LNCaP clone FGC (cell line): Measurements from ENCODE around the gene BCL11A.

Source experiments
- DNase-seq: peaks from one replicate; pipeline ENCODE4 v3.0.0-alpha.2; 2011; ENCODE audit warnings: low read depth
- H3K4me3 ChIP-seq: 2 replicates; pipeline ENCODE4 v1.5.1; 2011; ENCODE audit warnings: mild to moderate bottlenecking, low read depth, low read length, control low read depth
- TF ChIP-seq, protein P1 (sequence below): IDR thresholded peaks from 2 replicates; pipeline ENCODE4 v1.5.1; 2012; ENCODE audit warnings: mild to moderate bottlenecking; ENCODE audit not compliant: control insufficient read depth, insufficient read depth; ENCODE audit errors: extremely low read depth

Gene BCL11A

DNA sequence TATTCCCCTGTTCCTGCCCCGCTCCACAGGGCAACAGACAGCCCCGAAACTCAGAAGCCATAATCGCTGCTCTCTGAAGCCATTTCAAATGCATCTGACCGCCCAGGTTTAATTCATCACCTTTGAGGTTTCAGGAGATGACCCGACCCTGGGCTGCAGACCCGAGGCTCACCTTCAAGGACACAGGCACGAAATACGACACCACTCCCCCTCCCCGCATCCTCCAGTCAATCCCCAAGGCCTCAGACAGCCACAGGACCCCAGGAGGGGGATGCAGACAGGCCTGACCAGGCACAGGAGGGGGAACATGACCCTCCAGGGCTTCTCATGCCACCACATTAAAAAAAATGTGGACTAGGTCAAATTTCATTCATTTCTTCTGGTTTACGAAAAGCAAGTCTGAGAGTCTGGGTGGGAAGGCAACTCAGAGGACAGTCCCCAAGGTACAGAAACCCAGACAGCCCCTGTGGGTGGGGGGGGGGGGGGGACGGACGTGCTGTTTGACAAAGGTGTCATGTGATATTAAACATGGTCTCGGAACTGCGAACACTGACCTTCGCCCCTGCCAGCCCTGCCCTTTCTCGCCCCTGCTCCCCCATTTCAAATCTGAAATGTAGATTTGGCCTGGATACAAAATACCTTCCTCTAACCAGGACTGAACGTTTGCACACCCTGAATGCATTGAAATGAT, 142.9 kb downstream of the BCL11A start:
- TF ChIP-seq, protein P1, sequence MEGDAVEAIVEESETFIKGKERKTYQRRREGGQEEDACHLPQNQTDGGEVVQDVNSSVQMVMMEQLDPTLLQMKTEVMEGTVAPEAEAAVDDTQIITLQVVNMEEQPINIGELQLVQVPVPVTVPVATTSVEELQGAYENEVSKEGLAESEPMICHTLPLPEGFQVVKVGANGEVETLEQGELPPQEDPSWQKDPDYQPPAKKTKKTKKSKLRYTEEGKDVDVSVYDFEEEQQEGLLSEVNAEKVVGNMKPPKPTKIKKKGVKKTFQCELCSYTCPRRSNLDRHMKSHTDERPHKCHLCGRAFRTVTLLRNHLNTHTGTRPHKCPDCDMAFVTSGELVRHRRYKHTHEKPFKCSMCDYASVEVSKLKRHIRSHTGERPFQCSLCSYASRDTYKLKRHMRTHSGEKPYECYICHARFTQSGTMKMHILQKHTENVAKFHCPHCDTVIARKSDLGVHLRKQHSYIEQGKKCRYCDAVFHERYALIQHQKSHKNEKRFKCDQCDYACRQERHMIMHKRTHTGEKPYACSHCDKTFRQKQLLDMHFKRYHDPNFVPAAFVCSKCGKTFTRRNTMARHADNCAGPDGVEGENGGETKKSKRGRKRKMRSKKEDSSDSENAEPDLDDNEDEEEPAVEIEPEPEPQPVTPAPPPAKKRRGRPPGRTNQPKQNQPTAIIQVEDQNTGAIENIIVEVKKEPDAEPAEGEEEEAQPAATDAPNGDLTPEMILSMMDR, result no peak
- no peak for DNase-seq
- no peak overlapping the region for H3K4me3 ChIP-seq

DNA sequence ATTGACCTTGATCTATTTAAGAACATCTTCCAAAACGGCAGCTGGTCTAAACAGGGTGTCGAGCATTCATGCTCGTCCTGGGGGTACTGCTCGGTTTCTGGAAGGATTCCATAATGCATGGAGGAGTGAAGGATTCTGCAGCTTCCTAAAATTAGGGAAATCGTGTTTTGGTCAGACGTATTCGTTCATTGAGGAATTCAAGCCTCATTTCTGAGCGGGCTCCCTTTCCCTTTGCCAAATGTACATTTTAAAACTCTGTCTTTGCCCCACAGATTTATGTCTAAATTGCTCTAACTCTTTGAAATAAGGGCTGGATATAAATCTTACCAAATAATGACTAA, 144.0 kb downstream of the BCL11A start:
- no peak for DNase-seq
- H3K4me3 ChIP-seq, result no peak overlapping the region
- TF ChIP-seq, protein P1, result no peak

DNA sequence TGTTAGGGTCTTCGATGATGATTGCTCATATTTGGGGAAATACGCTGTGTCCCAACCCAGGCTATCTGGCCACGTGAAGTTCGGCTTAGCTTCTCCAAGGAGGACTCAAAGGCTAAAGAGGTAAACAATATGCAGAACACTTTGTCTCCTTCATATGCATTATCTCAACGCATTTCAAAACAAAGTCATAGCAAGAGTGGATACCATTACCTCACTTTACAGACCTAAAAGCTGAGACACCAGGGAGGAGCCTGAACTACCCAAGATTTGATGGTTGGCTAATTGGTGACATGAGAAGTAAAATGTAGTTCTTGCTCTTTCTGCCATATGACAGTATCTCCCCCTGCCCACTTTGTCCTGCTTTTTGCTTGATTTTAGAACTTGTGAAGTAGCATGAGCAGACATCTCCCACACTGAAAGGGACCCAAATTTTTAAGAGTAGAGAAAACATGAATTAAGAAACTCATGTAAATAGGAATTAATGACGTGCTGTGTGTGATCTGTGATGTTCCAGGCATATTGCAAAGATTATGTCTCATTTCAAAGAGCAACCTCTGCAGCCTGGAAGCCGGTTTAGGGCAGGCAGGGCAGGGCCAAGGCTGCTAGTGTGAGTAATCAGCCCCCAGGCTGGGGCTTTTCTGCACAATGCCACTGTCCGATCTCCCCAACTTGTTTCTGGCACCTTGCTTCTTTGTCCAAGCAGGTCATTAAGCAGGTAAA, 144.5 kb downstream of the BCL11A start:
- no peak for DNase-seq
- H3K4me3 ChIP-seq, result no peak overlapping the region
- TF ChIP-seq, protein P1, result no peak

DNA sequence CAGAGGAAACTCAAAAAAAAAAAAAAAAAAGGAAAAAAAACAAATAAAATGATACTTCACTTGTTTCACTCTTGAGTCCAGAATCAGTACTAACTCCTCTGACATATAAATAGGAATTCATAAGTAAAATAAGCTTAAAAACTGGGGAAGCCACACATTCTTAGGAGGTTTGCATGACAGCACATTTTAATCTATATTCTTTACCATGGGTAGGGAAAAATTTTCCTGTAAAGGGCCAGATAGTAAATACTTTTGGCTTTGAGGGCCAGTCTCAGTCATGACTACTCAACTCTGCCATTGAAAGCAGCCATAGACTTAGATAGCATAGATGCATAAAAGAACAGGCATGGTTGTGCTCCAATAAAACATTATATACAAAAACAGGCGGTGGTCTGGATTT, 145.2 kb downstream of the BCL11A start:
- TF ChIP-seq, protein P1, result no peak
- no peak overlapping the region for H3K4me3 ChIP-seq
- no peak for DNase-seq

DNA sequence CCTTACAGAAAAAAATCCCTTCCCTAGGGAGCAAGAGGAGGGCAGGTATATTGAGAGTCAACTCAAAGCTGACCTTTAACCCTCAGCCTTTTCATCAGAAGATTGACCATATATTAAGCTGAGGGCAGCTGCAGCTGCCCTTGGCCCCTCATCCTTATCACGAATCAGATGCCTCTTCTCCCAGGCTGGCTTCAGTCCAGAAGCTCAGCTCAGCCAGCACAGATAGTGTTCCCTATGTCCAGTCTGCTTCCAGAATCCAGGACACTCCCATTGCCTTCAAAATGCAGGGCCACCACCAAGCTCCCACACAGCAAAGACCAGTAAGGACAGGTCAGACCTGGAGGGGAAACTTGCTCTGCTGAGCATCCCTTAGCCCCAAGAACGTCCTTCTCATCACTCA, 146.1 kb downstream of the BCL11A start:
- no peak overlapping the region for H3K4me3 ChIP-seq
- no peak for DNase-seq
- TF ChIP-seq, protein P1, result no peak

DNA sequence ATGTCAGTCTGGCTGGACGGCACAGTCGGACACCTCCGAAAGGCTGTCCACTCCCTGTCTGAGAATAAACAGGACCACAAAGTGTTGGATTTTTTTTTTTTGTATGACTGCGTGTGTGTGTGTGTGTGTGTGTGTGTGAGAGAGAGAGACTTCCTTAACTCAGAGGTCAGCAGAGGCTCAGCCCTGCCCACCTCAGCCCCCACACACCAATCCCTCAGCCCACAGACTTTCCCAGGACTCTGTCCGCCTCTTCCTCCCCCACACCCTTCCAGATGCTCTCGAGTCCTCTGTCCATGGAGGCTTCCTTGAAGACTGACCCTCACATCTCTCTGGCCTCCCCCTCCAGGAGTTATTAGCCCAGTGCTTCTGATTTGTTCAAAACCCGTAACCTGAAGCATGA, 147.3 kb downstream of the BCL11A start:
- TF ChIP-seq, protein P1, result no peak
- DNase-seq, result no peak
- no peak overlapping the region for H3K4me3 ChIP-seq
